ENCODE measurements around the gene VAC14. TPM values are rescaled to one million over a fixed set of nuclear protein-coding genes. Genes with fewer than 3 reads are reported as not detected.
A peak's percentile ranks its signal among the peaks of the same experiment; 100 is the strongest.

The VAC14 gene
- total and polyA plus RNA-seq, 2 of the 8 experiments (the other 6 are each of a cell fraction or from before 2014, with no cell fraction given), result 56.0 to 108 TPM

DNA sequence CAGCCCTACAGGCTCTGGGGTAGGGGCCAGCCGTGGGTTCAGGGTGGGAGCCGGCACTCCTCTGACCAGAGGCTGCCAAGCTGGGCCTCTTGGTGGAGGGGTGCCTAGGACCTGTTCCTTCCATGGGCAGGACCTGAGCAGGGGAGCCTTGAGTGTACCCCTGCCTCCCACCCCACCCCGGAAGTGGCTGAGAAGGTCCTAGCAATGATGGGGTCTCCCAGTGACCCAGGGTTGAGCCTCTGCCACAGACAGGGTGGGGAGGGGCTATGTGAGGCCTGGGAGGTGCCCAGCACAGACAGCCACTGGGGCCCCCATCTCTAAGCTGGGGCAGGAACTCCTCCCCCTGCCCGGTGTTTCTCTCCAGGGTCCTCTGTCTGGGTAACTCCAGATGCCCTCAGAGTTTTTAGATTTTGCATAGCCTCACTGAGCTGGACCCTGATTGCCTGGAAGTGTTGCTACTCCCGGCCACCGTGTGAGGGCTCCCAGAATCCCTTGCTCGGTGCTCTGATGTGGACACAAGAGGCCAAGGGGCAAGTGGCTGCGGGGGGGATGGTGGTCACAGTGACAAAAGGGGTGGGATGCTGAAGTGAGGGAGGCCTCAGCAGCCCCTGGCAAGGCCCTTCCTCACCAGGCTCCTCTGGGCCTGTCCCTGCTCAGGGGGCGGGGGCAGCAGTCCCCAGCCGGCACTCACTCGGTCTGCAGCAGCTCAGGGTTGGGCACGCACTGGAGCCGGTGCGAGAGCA is 108.7 kb downstream of the VAC14 start:
- no peak overlapping the region for H3K23ac ChIP-seq (ENCODE audit: insufficient read length)
- no peak overlapping the region for H3K4me2 ChIP-seq (ENCODE audit: insufficient read depth in 1 of 2, low read depth in 2 of 2, low read length in 2 of 2)
- DNase-seq (ENCODE audit: low read depth in 1 of 2, low spot score in 2 of 2) (no peak), FAIRE-seq (no peak)
- no peak overlapping the region for H2BK15ac ChIP-seq (ENCODE audit: low read length)
- POLR2A ChIA-PET (ENCODE audit: partially characterized antibody), result interaction anchor here (0.9 to 1.7 kb wide), 4 partner anchors 9 to 15 kb away, joined by 3 to 4 read pairs (median 4); no protein-coding TSS in a partner anchor
- no peaks in the 10 kb centered on the region; the same call in 1 of the 2 replicates for H3K79me1 ChIP-seq (ENCODE audit: low read depth, low read length)
- no peaks in the 10 kb centered on the region for H3K27me3 ChIP-seq (replicated peaks in 1 of 4; ENCODE audit: control insufficient read depth in 3 of 4, extremely low read depth in 1 of 4, insufficient read depth in 3 of 4, low read length in 3 of 4)
- H4K8ac ChIP-seq (ENCODE audit: extremely low read depth, insufficient read depth, low read length), result peak overlapping the region; percentile 89
- H3K4me1 ChIP-seq (replicated peaks in 1 of 4; ENCODE audit: control insufficient read depth in 3 of 4, insufficient read depth in 4 of 4, low read length in 3 of 4), result peaks cover 5 to 34% (median 24%) of the 10 kb centered on the region in 4 experiments
- H3K36me3 ChIP-seq (ENCODE audit: control insufficient read depth in 2 of 4, insufficient read depth in 4 of 4, low read length in 3 of 4), result no peaks in the 10 kb centered on the region
- H2BK20ac ChIP-seq (ENCODE audit: low read length), result no peak overlapping the region
- no peak overlapping the region for H3K56ac ChIP-seq (replicated peaks; ENCODE audit: insufficient read length, low read depth, low read length)
- CTCF ChIA-PET (ENCODE audit: partially characterized antibody), result interaction anchor here (0.8 to 6.8 kb wide), 7 partner anchors 10 to 79 kb away, joined by 3 to 49 read pairs (median 7); no protein-coding TSS in a partner anchor
- WGBS, 2 experiments (ENCODE audit: extremely low coverage in 1 of 2, insufficient coverage in 1 of 2, insufficient read length in 1 of 2, insufficient replicate concordance in 2 of 2, low coverage in 1 of 2, low lambda C conversion rate in 2 of 2, missing lambda C conversion rate in 1 of 2), result 95% methylated on average over 14 of the region's 14 CpGs; no CpG with 5 or more reads in 1 of the 2 experiments
- H3K4ac ChIP-seq (replicated peaks; ENCODE audit: insufficient read length, low read depth, low read length), result no peak overlapping the region
- no peaks in the 10 kb centered on the region for H4K20me1 ChIP-seq (replicated peaks in 1 of 2; ENCODE audit: control insufficient read depth in 1 of 2, insufficient read depth in 2 of 2, low read length in 2 of 2)
- no peak overlapping the region for H3K4me3 ChIP-seq (ENCODE audit: extremely low read depth in 1 of 4, insufficient read depth in 2 of 4, low read depth in 3 of 4, low read length in 4 of 4)
- H2AK5ac ChIP-seq (ENCODE audit: low read depth, low read length), result peak overlapping the region; percentile 82
- H3K9me3 ChIP-seq (ENCODE audit: insufficient read depth in 2 of 2, low read depth in 1 of 2, low read length in 1 of 2), result no peaks in the 10 kb centered on the region
- TF ChIP-seq GABPA (IDR thresholded peaks at IDR 0.05; ENCODE audit: borderline replicate concordance, insufficient read depth, low read length) (no peak), FOSL1 (IDR thresholded peaks at IDR 0.05; ENCODE audit: insufficient read depth, low read depth, low read length) (no peak), CEBPB (IDR thresholded peaks at IDR 0.05; ENCODE audit: low read depth, low read length) (no peak), BACH1 (IDR thresholded peaks at IDR 0.05; ENCODE audit: low read length) (no peak), RNF2 (IDR thresholded peaks at IDR 0.05; ENCODE audit: borderline replicate concordance, low read depth, low read length, missing control alignments, poor library complexity, severe bottlenecking) (no peak), BRCA1 (IDR thresholded peaks at IDR 0.05; ENCODE audit: low read depth, low read length) (no peak), TEAD4 (IDR thresholded peaks at IDR 0.05; ENCODE audit: low read depth, low read length) (no peak), SP4 (IDR thresholded peaks at IDR 0.05; ENCODE audit: low read length) (no peak), KDM1A (IDR thresholded peaks at IDR 0.05; ENCODE audit: borderline replicate concordance, low read length) (no peak), EP300 (IDR thresholded peaks at IDR 0.05; ENCODE audit: borderline replicate concordance in 1 of 2, low read depth in 2 of 2, low read length in 2 of 2) (no peak), TCF12 (IDR thresholded peaks at IDR 0.05; ENCODE audit: low read depth, low read length) (no peak), CBX8 (IDR thresholded peaks at IDR 0.05; ENCODE audit: borderline replicate concordance, low read depth, low read length) (no peak), KDM5A (IDR thresholded peaks at IDR 0.05; ENCODE audit: low read length) (no peak)
- H3K9ac ChIP-seq (replicated peaks in 1 of 4; ENCODE audit: extremely low read depth in 1 of 4, low read depth in 3 of 4, low read length in 3 of 4), result no peak overlapping the region
- H4K5ac ChIP-seq (ENCODE audit: insufficient read length, low read depth, low read length), result no peak overlapping the region
- H3K18ac ChIP-seq (ENCODE audit: extremely low read depth, low read length), result no peak overlapping the region
- H2AFZ ChIP-seq (ENCODE audit: low read length), result no peak overlapping the region
- H3K27ac ChIP-seq (ENCODE audit: low read depth, low read length), result 0 out of 2 replicates have a peak overlapping the region, but pooled peaks have one; percentile 55
- peak overlapping the region; percentile 90; the same call in 1 of the 2 replicates for H2BK12ac ChIP-seq (ENCODE audit: low read depth, low read length)
- H3K14ac ChIP-seq (ENCODE audit: insufficient read length), result no peak overlapping the region
- H3K79me2 ChIP-seq (ENCODE audit: control insufficient read depth in 1 of 2, insufficient read depth in 2 of 2, low read length in 2 of 2), result no peaks in the 10 kb centered on the region
- H3K23me2 ChIP-seq (ENCODE audit: low read depth, low read length), result no peaks in the 10 kb centered on the region
- peak overlapping the region; percentile 83 for H2BK5ac ChIP-seq (ENCODE audit: low read depth, low read length)
- no peak overlapping the region for H2BK120ac ChIP-seq (replicated peaks; ENCODE audit: low read depth, low read length)
- H4K91ac ChIP-seq (replicated peaks; ENCODE audit: insufficient read length, low read length), result peak overlapping the region; percentile 88
